HL-60 (cell line): Measurements from ENCODE around the gene ID2.

ENCODE experiments used
- DNase-seq, 2 experiments: peaks; one replicate each; pipeline ENCODE4 v3.0.0-alpha.2; 2010 to 2020; ENCODE audit warnings: low read depth in 1 of 2, low spot score in 1 of 2
- H3K27ac ChIP-seq: fragments of 250-450 bp; sonication (Bioruptor Pico); replicated peaks from 2 replicates; pipeline ENCODE4 v1.5.1; 2020; ENCODE audit warnings: mild to moderate bottlenecking, moderate library complexity
- H3K27me3 ChIP-seq: fragments of 250-450 bp; sonication (Bioruptor Pico); 2 replicates; pipeline ENCODE4 v1.5.1; 2021; ENCODE audit warnings: mild to moderate bottlenecking, moderate library complexity; ENCODE audit not compliant: insufficient read depth, poor library complexity, severe bottlenecking
- H3K4me3 ChIP-seq: replicated peaks from 2 replicates; pipeline ENCODE4 v1.5.1; 2011; ENCODE audit warnings: mild to moderate bottlenecking, control low read depth, low read length; ENCODE audit not compliant: insufficient read depth
- GABPA ChIP-seq: IDR thresholded peaks from 2 replicates; pipeline ENCODE4 v1.6.1; 2012; ENCODE audit warnings: low read depth
- POLR2AphosphoS5 ChIP-seq: IDR thresholded peaks from 2 replicates; pipeline ENCODE4 v1.6.1; 2012; ENCODE audit warnings: low read depth
- REST ChIP-seq: IDR thresholded peaks from 2 replicates; pipeline ENCODE4 v1.6.1; 2012; ENCODE audit warnings: low read depth; ENCODE audit not compliant: insufficient replicate concordance
- SPI1 ChIP-seq: IDR thresholded peaks from 2 replicates; pipeline ENCODE4 v1.6.1; 2012; ENCODE audit warnings: low read depth, mild to moderate bottlenecking, borderline replicate concordance
- TF ChIP-seq, protein P1 (sequence below): IDR thresholded peaks from one replicate; pipeline ENCODE4 v1.5.1; 2011; ENCODE audit warnings: low read length, control low read depth, inconsistent platforms; ENCODE audit not compliant: insufficient read depth

ID2 gene

GRCh38 chr2:8656160-8656641 is 25.7 kb upstream of the ID2 start:
- Histone ChIP-seq H3K27ac (no peak overlapping the region), H3K27me3 (no peaks in the 10 kb centered on the region), H3K4me3 (no peak overlapping the region)
- no peak for DNase-seq
- TF ChIP-seq SPI1 (no peak), GABPA (no peak), REST (no peak), POLR2AphosphoS5 (no peak)
- TF ChIP-seq, protein P1, sequence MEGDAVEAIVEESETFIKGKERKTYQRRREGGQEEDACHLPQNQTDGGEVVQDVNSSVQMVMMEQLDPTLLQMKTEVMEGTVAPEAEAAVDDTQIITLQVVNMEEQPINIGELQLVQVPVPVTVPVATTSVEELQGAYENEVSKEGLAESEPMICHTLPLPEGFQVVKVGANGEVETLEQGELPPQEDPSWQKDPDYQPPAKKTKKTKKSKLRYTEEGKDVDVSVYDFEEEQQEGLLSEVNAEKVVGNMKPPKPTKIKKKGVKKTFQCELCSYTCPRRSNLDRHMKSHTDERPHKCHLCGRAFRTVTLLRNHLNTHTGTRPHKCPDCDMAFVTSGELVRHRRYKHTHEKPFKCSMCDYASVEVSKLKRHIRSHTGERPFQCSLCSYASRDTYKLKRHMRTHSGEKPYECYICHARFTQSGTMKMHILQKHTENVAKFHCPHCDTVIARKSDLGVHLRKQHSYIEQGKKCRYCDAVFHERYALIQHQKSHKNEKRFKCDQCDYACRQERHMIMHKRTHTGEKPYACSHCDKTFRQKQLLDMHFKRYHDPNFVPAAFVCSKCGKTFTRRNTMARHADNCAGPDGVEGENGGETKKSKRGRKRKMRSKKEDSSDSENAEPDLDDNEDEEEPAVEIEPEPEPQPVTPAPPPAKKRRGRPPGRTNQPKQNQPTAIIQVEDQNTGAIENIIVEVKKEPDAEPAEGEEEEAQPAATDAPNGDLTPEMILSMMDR = no peak

DNA sequence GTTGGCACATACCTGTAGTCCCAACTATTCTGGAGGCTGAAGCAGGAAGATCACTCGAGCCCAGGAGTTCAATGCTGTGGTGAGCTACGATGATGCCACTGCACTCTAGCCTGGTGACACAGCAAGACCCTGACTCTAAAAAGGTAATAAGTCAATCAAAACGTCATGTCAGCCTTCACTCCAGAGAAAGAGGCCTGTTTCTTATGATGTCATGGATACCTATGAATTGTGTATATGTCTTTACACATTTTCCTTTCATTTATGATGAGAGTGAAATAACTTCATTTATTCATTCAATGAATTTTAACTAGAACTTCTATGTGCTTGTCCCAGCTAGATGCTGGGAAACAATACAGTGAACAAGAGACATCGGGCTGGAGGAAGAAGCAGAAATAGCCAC is 25.0 kb upstream of the ID2 start:
- no peaks in the 10 kb centered on the region for H3K27me3 ChIP-seq
- TF ChIP-seq GABPA = no peak
- H3K27ac ChIP-seq = no peak overlapping the region
- DNase-seq = no peak
- H3K4me3 ChIP-seq = no peak overlapping the region

DNA sequence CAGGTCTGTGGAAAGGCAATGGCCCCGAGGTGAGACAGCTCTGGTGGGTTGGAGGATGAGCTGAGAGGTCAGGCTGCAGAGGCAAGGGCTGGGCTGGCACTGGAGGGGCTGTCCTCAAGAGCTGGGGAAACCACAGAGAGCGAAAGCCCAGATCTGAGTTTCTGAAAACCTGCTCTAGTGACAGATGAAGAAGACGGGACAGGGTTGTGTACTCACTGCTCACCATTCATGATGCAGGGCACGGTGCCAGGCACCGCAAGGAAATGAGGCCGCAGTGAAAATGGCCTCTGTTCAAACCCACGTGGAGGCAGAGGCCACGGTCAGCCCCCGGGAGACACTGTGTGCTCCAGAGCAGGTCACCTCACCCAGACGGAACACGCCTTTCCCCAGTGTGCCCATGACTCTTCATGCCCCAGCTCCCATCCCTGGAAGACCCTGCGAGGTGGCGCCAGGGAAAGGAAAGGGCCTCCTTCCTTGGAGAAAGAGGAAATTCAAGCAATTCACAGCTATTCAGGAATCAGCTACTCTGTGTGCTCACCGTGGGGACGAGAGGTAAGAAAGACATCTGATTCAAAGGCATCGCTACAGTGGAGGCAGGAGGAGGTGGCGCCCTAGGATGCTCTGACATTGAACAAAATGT is 24.3 kb upstream of the ID2 start:
- TF ChIP-seq POLR2AphosphoS5 (no peak), REST (no peak), SPI1 (no peak), GABPA (no peak)
- TF ChIP-seq, protein P1 = no peak
- Histone ChIP-seq H3K27ac (no peak overlapping the region), H3K4me3 (no peak overlapping the region), H3K27me3 (no peaks in the 10 kb centered on the region)
- DNase-seq = no peak

DNA sequence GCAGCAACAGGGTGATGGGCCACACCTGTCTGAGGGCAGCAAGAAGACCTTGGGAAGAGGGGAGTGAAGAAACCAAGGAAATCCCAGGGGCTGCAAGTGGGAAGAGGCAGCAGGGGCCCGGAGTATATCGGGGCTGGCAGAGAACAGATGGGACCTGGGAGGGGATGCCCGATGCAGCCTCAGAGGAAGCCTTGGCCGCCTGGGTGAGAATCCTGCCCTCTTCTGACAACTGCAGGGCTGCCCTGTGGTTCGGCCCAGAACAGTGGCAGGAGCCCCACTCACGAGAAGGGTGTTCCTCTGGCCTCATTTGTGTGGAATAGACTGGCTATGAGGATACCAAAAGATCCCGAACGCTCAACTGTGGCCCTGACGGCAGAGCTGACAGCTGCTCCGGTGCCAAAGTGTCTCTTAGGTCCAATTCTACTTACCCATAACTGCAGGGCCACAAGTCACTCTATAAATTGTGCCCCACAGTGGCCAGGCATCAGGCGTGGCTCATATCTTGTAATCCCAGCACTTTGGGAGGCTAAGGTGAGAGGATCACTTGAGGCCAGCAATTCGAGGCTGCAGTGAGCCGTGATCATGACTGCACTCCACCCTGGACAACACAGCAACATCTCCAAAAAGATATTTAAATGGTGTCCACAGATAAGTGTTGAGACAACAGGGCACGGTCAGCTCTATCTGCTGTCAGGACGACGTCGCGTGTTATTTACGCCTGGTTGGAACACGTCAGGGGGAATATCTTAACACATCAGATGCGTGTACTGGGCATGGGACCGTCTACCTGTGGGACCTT is 23.6 kb upstream of the ID2 start:
- DNase-seq = no peak
- Histone ChIP-seq H3K4me3 (no peak overlapping the region), H3K27ac (no peak overlapping the region), H3K27me3 (no peaks in the 10 kb centered on the region)
- TF ChIP-seq SPI1 = no peak
- TF ChIP-seq GABPA = no peak
- TF ChIP-seq, protein P1 = no peak
- no peak for TF ChIP-seq REST
- TF ChIP-seq POLR2AphosphoS5 = no peak
